GM19238 (cell line): Measurements from ENCODE around the gene OPA1.

Source experiments
- DNase-seq: peaks from one replicate; pipeline ENCODE4 v3.0.0; 2011; ENCODE audit warnings: low spot score; ENCODE audit not compliant: insufficient read length

The OPA1 gene

DNA sequence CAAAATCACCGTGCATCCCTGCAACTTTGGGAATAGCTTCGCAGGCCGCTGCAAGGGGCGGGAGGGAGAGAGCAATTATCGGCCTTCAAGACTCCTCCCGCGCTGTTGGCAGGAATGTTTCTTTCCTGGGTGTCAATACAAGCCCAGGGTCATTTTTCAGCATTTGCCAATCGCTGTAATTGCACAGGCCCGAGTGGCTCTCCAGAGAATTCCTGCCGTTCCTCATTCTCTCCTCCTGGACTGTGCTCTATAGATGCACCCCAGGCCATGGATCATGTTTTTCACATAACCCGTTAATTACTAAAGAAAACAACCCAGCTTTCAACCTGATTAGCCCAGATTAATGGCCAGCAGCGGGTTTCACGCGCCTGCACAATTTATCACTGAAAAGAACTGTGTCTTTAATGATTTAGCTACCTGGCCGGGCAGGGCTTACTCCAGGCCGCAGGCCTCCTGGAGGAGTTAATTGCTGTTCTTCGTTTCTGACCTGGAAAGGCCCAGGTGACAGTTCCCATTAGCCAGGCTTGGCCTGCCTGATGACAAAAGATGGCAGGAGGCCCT, 144.3 kb downstream of the OPA1 start:
- no peak for DNase-seq

DNA sequence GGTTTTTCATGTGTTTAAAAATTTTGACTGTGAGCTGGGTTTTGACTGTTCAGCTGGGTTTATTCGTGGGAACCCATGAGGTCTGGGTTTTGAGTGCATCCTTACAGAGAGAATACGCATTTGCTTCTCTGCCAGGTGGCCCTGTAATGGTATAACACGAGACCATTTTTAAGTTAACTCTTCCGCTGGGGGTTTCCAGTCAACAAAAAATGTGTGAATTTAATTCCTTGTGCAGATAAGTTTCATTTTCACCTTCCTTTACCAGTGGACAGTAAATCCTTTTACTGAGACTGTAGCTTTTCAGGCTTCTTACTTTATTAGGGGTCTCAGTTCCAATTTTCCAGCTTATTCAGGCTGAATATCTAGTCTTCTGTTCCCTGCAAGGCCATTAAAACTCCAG, 149.6 kb downstream of the OPA1 start:
- DNase-seq = no peak

DNA sequence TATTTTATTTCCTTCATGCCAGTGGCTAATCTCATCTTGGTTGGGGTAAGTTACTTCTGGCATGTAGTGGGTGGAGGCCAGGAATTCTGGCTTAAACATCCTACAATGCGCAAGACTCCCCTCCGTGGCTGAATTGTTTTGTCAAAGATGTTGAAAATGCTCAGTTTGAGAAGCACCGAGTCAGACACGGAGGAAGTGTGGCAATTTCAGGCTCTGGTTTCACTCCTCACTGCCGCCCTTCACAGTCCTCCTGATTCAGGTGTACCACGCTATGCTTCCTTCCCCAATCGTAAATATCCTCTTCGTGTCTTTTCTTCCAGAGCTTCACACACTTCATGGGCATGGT, 150.7 kb downstream of the OPA1 start:
- DNase-seq = no peak

DNA sequence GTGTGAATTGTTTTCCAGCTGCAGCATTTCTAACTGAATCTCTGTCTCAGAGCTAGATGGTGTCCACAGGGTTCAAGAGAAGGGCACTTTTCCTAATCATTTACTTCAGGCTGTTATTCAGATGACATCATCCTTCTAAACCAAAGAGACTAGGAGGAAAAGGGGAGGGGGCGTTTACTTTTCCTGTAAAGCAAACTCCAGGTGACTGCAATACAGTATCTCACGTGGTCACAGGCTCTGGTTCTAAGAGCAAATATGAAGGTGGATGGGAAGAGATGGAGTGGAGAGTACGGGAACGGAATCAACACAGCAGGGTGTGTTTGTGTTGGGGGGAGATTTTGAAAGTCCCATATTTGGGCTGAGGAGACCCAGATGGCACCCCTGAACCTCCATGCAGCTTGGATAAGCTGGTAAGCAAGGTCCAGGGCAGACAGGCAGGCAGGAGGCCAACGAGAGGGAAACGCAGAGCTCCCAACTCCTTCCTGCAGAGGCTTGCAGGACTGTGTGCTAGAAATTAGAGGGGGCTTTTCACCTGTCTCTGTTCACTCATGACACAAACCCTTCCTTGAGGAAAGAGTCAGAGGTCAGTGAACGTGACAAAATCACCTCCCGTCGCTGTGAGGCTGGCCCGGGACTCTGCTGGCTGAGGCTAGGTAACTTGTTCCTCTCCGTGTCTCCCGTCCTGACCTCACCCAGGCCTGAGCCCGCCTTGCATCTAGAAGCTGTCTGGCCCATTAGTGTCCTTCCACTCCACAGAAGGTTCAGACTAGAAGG, 151.2 kb downstream of the OPA1 start:
- DNase-seq = no peak

DNA sequence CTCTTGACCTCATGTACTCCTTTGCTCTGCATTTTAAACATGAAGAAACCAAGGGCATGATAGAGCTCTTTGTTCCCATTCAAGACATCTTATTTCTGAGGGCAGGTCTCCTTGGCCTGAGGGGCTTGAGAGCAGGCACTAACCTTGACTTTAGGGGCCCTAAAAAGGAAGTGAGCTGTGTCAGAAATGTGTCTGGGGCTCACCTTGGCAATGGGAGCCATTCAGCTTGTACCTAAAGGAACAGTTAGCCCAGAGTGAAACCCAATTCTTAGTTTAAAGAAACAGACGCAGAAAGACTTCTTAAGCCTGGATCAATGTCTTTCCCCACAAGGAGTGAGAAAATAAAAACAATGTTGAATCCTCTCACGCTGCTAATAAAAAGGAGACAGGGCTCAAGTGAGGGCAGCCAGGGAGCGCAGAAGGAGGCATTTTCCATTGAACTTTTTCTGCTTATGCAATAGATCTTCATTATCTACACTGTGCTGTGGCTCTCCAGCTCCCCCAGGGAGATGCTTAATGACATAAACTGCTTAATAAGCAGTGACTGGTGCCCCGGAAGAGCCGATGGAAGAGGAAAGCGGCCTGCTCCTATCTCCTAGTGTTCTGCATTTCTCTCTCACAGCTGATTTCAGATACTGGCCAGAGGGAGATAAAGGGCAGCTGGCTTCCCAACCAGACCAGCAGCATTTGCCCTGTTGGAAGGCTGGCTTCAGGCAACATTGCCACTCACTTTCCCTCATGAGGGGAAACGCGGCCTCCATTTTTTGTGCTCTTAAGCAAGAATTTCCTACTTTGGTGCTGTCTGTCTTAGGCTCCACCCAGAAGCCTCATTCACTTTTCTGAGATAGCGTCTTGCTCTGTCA, 152.0 kb downstream of the OPA1 start:
- no peak for DNase-seq

DNA sequence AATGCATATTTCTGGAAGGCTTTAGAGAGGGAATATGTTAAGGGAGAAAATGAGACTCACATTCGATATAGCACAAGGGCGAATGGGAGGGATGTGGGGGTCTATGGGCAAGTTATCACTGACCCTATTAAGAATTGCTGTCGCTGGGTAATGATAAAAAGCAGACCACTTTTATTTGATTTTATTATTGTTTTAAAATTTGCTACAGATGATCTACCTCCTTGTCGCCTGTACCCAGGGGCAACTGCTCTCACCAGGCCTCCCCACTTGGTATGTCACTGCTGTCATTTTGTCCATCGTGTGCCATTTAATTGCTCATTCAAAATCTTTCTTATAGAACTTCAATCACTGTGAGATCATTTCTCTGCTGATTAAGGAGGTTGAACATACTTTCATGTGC, 153.8 kb downstream of the OPA1 start:
- DNase-seq = no peak
